Adrenal gland (tissue), 5 donors: ENCODE data around the gene YIPF3.
"Not testable (repeated sequence)": the region's sequence is repeated elsewhere in the genome, so short reads cannot be mapped to it uniquely, and the experiment has no call there.

Experiments
- POLR2A ChIP-seq, 2 donors: fragments of 450-650 bp; IDR thresholded peaks; one replicate each; pipeline ENCODE4 v1.6.1; 2017; ENCODE audit warnings: antibody characterized with exemption in 2 of 2, mild to moderate bottlenecking in 2 of 2, moderate library complexity in 1 of 2
- TF ChIP-seq, protein P1 (sequence below), 6 experiments: fragments of 450-650 bp in 4 of 6; fragments of 200-600 bp in 2 of 6; sonication (generic) in 1 of 6; IDR thresholded peaks; 1 replicate in 5 of 6; 2 replicates in 1 of 6; pipeline versions ENCODE4 v1.5.1 to v1.8.0; 2016 to 2021; ENCODE audit warnings: antibody characterized with exemption in 6 of 6, mild to moderate bottlenecking in 2 of 6, moderate library complexity in 1 of 6
- donor health status: DM: no; HTN: no; CAD: no.

DNA sequence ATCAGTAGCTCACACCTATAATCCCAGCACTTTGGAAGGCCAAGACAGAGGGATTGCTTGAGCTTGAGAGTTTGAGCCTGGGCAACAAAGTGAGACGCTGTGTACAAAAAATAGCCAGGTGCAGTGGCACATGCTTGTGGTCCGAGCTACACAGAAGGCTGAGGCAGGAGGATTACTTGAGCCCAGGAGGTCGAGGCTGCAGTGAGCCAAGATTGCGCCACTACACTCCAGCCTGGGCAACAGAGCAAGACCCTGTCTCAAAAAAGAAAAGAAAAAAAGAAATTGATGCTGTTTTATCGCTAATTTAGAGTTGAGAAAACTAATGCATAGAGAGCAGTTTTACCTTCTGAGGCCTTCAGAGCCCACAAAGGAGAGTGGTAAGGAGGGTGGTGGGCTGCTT lies 18.4 kb downstream of the YIPF3 start:
- TF ChIP-seq, protein P1, sequence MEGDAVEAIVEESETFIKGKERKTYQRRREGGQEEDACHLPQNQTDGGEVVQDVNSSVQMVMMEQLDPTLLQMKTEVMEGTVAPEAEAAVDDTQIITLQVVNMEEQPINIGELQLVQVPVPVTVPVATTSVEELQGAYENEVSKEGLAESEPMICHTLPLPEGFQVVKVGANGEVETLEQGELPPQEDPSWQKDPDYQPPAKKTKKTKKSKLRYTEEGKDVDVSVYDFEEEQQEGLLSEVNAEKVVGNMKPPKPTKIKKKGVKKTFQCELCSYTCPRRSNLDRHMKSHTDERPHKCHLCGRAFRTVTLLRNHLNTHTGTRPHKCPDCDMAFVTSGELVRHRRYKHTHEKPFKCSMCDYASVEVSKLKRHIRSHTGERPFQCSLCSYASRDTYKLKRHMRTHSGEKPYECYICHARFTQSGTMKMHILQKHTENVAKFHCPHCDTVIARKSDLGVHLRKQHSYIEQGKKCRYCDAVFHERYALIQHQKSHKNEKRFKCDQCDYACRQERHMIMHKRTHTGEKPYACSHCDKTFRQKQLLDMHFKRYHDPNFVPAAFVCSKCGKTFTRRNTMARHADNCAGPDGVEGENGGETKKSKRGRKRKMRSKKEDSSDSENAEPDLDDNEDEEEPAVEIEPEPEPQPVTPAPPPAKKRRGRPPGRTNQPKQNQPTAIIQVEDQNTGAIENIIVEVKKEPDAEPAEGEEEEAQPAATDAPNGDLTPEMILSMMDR (IDR thresholded peaks at IDR 0.05) = not testable (repeated sequence)
- TF ChIP-seq POLR2A (IDR thresholded peaks at IDR 0.05) = not testable (repeated sequence)
